Measurements from ENCODE around the gene SETBP1. TPM values are rescaled to one million over a fixed set of nuclear protein-coding genes. Genes with fewer than 3 reads are reported as not detected.

SETBP1 gene
- total and polyA plus RNA-seq, 2 of the 8 experiments (the other 6 are each of a cell fraction or from before 2014, with no cell fraction given), result 2.0 to 6.5 TPM

- Histone ChIP-seq H2BK5ac (ENCODE audit: low read depth, low read length) (no peak overlapping the region; the same call in 1 of the 2 replicates), H4K5ac (ENCODE audit: insufficient read length, low read depth, low read length) (no peak overlapping the region), H4K91ac (replicated peaks; ENCODE audit: insufficient read length, low read length) (no peak overlapping the region), H3K27ac (ENCODE audit: low read depth, low read length) (no peak overlapping the region), H3K4ac (replicated peaks; ENCODE audit: insufficient read length, low read depth, low read length) (no peak overlapping the region), H3K4me3 (ENCODE audit: extremely low read depth in 1 of 4, insufficient read depth in 2 of 4, low read depth in 3 of 4, low read length in 4 of 4) (no peak overlapping the region), H2BK15ac (ENCODE audit: low read length) (no peak overlapping the region), H2BK20ac (ENCODE audit: low read length) (no peak overlapping the region), H4K20me1 (replicated peaks in 1 of 2; ENCODE audit: control insufficient read depth in 1 of 2, insufficient read depth in 2 of 2, low read length in 2 of 2) (no peaks in the 10 kb centered on the region), H3K79me2 (ENCODE audit: control insufficient read depth in 1 of 2, insufficient read depth in 2 of 2, low read length in 2 of 2) (no peaks in the 10 kb centered on the region), H3K56ac (replicated peaks; ENCODE audit: insufficient read length, low read depth, low read length) (no peak overlapping the region), H3K4me2 (ENCODE audit: insufficient read depth in 1 of 2, low read depth in 2 of 2, low read length in 2 of 2) (no peak overlapping the region), H3K14ac (ENCODE audit: insufficient read length) (no peak overlapping the region), H3K23ac (ENCODE audit: insufficient read length) (no peak overlapping the region), H3K27me3 (replicated peaks in 1 of 4; ENCODE audit: control insufficient read depth in 3 of 4, extremely low read depth in 1 of 4, insufficient read depth in 3 of 4, low read length in 3 of 4) (no peaks in the 10 kb centered on the region; a peak in 2 of 7 replicates), H2AFZ (ENCODE audit: low read length) (no peak overlapping the region), H3K36me3 (ENCODE audit: control insufficient read depth in 2 of 4, insufficient read depth in 4 of 4, low read length in 3 of 4) (no peaks in the 10 kb centered on the region; a peak in 1 of 8 replicates), H3K9ac (replicated peaks in 1 of 4; ENCODE audit: extremely low read depth in 1 of 4, low read depth in 3 of 4, low read length in 3 of 4) (no peak overlapping the region), H2AK5ac (ENCODE audit: low read depth, low read length) (no peak overlapping the region), H3K23me2 (ENCODE audit: low read depth, low read length) (peaks cover 3% of the 10 kb centered on the region; the same call in 1 of the 2 replicates), H3K18ac (ENCODE audit: extremely low read depth, low read length) (no peak overlapping the region), H3K79me1 (ENCODE audit: low read depth, low read length) (no peaks in the 10 kb centered on the region), H4K8ac (ENCODE audit: extremely low read depth, insufficient read depth, low read length) (no peak overlapping the region), H3K4me1 (replicated peaks in 1 of 4; ENCODE audit: control insufficient read depth in 3 of 4, insufficient read depth in 4 of 4, low read length in 3 of 4) (peaks cover 8 to 20% (median 14%) of the 10 kb centered on the region in 4 experiments), H3K9me3 (ENCODE audit: insufficient read depth in 2 of 2, low read depth in 1 of 2, low read length in 1 of 2) (no peaks in the 10 kb centered on the region), H2BK120ac (replicated peaks; ENCODE audit: low read depth, low read length) (no peak overlapping the region), H2BK12ac (ENCODE audit: low read depth, low read length) (no peak overlapping the region)
- no peak for DNase-seq (ENCODE audit: low read depth in 1 of 2, low spot score in 2 of 2)
- ChIA-PET CTCF (ENCODE audit: partially characterized antibody) (interaction anchor here (1.1 kb wide), 1 partner anchor 18 kb away, joined by 3 read pairs; no protein-coding TSS in a partner anchor), POLR2A (ENCODE audit: partially characterized antibody) (no interaction called here)
- no peak for FAIRE-seq
- WGBS, 2 experiments (ENCODE audit: extremely low coverage in 1 of 2, insufficient coverage in 1 of 2, insufficient read length in 1 of 2, insufficient replicate concordance in 2 of 2, low coverage in 1 of 2, low lambda C conversion rate in 2 of 2, missing lambda C conversion rate in 1 of 2), result 92% methylated on average over 5 of the region's 5 CpGs; no CpG with 5 or more reads in 1 of the 2 experiments
- TF ChIP-seq CHD2 (IDR thresholded peaks at IDR 0.05; ENCODE audit: low read length) (no peak), CREB1 (IDR thresholded peaks at IDR 0.05) (no peak), PHF8 (conservative IDR thresholded peaks at IDR 0.05; ENCODE audit: low read depth, low read length) (no peak), ATF2 (IDR thresholded peaks at IDR 0.05; ENCODE audit: low read length) (no peak), MAFK (IDR thresholded peaks at IDR 0.05; ENCODE audit: low read depth, low read length) (no peak), RFX5 (IDR thresholded peaks at IDR 0.05; ENCODE audit: borderline replicate concordance, low read depth, low read length) (no peak), POLR2A (IDR thresholded peaks at IDR 0.05; ENCODE audit: control extremely low read depth in 1 of 2, low read depth in 2 of 2, low read length in 2 of 2) (no peak), BCL11A (IDR thresholded peaks at IDR 0.05; ENCODE audit: low read depth in 2 of 2, low read length in 2 of 2) (no peak), ASH2L (IDR thresholded peaks at IDR 0.05; ENCODE audit: low read length) (no peak)
Observed at GRCh38 chr18:44741511-44741910, 60.8 kb downstream of the SETBP1 start.

Data from H1 (cell line).